GM21723 (cell line): Measurements from ENCODE around the gene MRC1.
"Not testable (repeated sequence)": the region's sequence is repeated elsewhere in the genome, so short reads cannot be mapped to it uniquely, and the experiment has no call there.

Experiments used
- ATAC-seq: cut with Tn5 transposase; IDR thresholded peaks from one replicate; pipeline ENCODE4 v1.9.1; 2021; ENCODE audit warnings: mild to moderate bottlenecking, moderate library complexity; ENCODE audit not compliant: unreplicated experiment

MRC1 gene

GRCh38 chr10:17891435-17891834, 82.3 kb downstream of the MRC1 start:
- ATAC-seq: no peak

- no peak for ATAC-seq
These were observed 95.4 kb downstream of the MRC1 start for GRCh38 chr10:17904564-17904963.

GRCh38 chr10:17905491-17905890, 96.3 kb downstream of the MRC1 start:
- no peak for ATAC-seq

- ATAC-seq: no peak
These were observed 96.9 kb downstream of the MRC1 start for GRCh38 chr10:17906002-17906401.

- ATAC-seq: no peak
These were observed 98.5 kb downstream of the MRC1 start for GRCh38 chr10:17907641-17908040.

- peak; percentile 71 for ATAC-seq
These were observed 101.1 kb downstream of the MRC1 start for GRCh38 chr10:17910125-17910789.

- ATAC-seq: no peak
These were observed 103.6 kb downstream of the MRC1 start for GRCh38 chr10:17912754-17913153.

GRCh38 chr10:17913604-17914003, 104.5 kb downstream of the MRC1 start:
- no peak for ATAC-seq

GRCh38 chr10:17914169-17915045, 105.3 kb downstream of the MRC1 start:
- ATAC-seq: no peak

GRCh38 chr10:17915181-17915580, 106.0 kb downstream of the MRC1 start:
- ATAC-seq: no peak

GRCh38 chr10:17918187-17918903, 109.2 kb downstream of the MRC1 start:
- ATAC-seq: no peak

- no peak for ATAC-seq
These were observed 112.2 kb downstream of the MRC1 start for GRCh38 chr10:17921378-17921777.

GRCh38 chr10:17923728-17924127, 114.6 kb downstream of the MRC1 start:
- ATAC-seq: no peak

GRCh38 chr10:17943033-17943745, 134.0 kb downstream of the MRC1 start:
- no peak for ATAC-seq

- not testable (repeated sequence) for ATAC-seq
These were observed 141.1 kb downstream of the MRC1 start for GRCh38 chr10:17950269-17950668.

GRCh38 chr10:17950726-17951125, 141.6 kb downstream of the MRC1 start:
- no peak for ATAC-seq

- no peak for ATAC-seq
These were observed 142.8 kb downstream of the MRC1 start, which contains the start of gene SLC39A12 for GRCh38 chr10:17951868-17952371. SLC39A12 (plus strand) TSS chr10:17951918; CDS start chr10:17953277, 1,359 bp downstream.

GRCh38 chr10:17954372-17954771, 145.2 kb downstream of the MRC1 start:
- ATAC-seq: not testable (repeated sequence)

- ATAC-seq: no peak
These were observed 145.7 kb downstream of the MRC1 start for GRCh38 chr10:17954861-17955260.

GRCh38 chr10:17958049-17958448, 148.9 kb downstream of the MRC1 start:
- ATAC-seq: no peak

GRCh38 chr10:17959870-17960269, 150.7 kb downstream of the MRC1 start:
- no peak for ATAC-seq
